SK-N-SH (cell line): Measurements from ENCODE around the gene CERS1.

Experiments used
- CTCF ChIP-seq: fragments of 200-600 bp; sonication (generic); IDR thresholded peaks from 2 replicates; pipeline ENCODE4 v1.6.1; 2017; ENCODE audit warnings: antibody characterized with exemption, mild to moderate bottlenecking, moderate library complexity
- EZH2phosphoT487 ChIP-seq: fragments of 200-600 bp; sonication (generic); IDR thresholded peaks from 2 replicates; pipeline ENCODE4 v1.6.1; 2017; ENCODE audit warnings: low read depth, mixed run types, mild to moderate bottlenecking, antibody characterized with exemption, moderate library complexity, borderline replicate concordance
- FOXM1 ChIP-seq: IDR thresholded peaks from 2 replicates; pipeline ENCODE4 v1.4.0; 2012; ENCODE audit warnings: low read depth, mild to moderate bottlenecking
- GABPA ChIP-seq: IDR thresholded peaks from 2 replicates; pipeline ENCODE4 v1.4.0; 2012; ENCODE audit warnings: low read depth, mild to moderate bottlenecking
- MAX ChIP-seq: IDR thresholded peaks from 2 replicates; pipeline ENCODE4 v1.4.0; 2012; ENCODE audit warnings: low read depth
- MEF2A ChIP-seq: IDR thresholded peaks from 2 replicates; pipeline ENCODE4 v1.4.0; 2012; ENCODE audit warnings: low read depth, borderline replicate concordance
- NFIC ChIP-seq: IDR thresholded peaks from 2 replicates; pipeline ENCODE4 v1.4.0; 2012; ENCODE audit warnings: borderline replicate concordance
- NRF1 ChIP-seq: IDR thresholded peaks from 2 replicates; pipeline ENCODE4 v1.6.1; 2012; ENCODE audit warnings: low read depth, mild to moderate bottlenecking, low read length
- PBX3 ChIP-seq: IDR thresholded peaks from 2 replicates; pipeline ENCODE4; 2012
- REST ChIP-seq: IDR thresholded peaks from 2 replicates; pipeline ENCODE4 v1.6.1; 2012; ENCODE audit warnings: mild to moderate bottlenecking, low read depth, low read length, moderate library complexity
- SIN3A ChIP-seq: IDR thresholded peaks from 2 replicates; pipeline ENCODE4 v1.6.1; 2012; ENCODE audit warnings: low read depth, mild to moderate bottlenecking, low read length, moderate library complexity, borderline replicate concordance
- TAF1 ChIP-seq: IDR thresholded peaks from 2 replicates; pipeline ENCODE4 v1.6.1; 2012; ENCODE audit warnings: low read depth, mild to moderate bottlenecking, low read length, moderate library complexity, borderline replicate concordance
- USF1 ChIP-seq: IDR thresholded peaks from 2 replicates; pipeline ENCODE4 v1.4.0; 2012; ENCODE audit warnings: low read depth, borderline replicate concordance
- ZBTB33 ChIP-seq: IDR thresholded peaks from 2 replicates; pipeline ENCODE4 v1.4.0; 2012; ENCODE audit warnings: low read depth, borderline replicate concordance

GRCh38 chr19:18931316-18932162 lies 35.6 kb upstream of the CERS1 start:
- TF ChIP-seq CTCF, result no peak
- no peak for TF ChIP-seq NFIC
- TF ChIP-seq GABPA, result no peak
- no peak for TF ChIP-seq MAX
- TF ChIP-seq TAF1, result no peak
- no peak for TF ChIP-seq ZBTB33
- TF ChIP-seq REST, result no peak
- TF ChIP-seq SIN3A, result no peak
- no peak for TF ChIP-seq USF1
- TF ChIP-seq FOXM1, result no peak
- no peak for TF ChIP-seq MEF2A
- TF ChIP-seq EZH2phosphoT487, result no peak
- TF ChIP-seq NRF1, result no peak
- TF ChIP-seq PBX3, result no peak
